Activated CD8-positive, alpha-beta memory T cell treated with anti-CD3 and anti-CD28 coated beads, Interleukin-2, amount 50 U/mL, for 4 hours (primary cell): ENCODE measurements around the gene IL1RAPL1.
"Not testable (repeated sequence)": the region's sequence is repeated elsewhere in the genome, so short reads cannot be mapped to it uniquely, and the experiment has no call there.

Experiments used
- DNase-seq: peaks from one replicate; pipeline ENCODE4 v3.0.0-alpha.2; 2020

IL1RAPL1 gene

GRCh38 chrX:29295987-29296680, 708.9 kb downstream of the IL1RAPL1 start:
- DNase-seq = no peak

DNA sequence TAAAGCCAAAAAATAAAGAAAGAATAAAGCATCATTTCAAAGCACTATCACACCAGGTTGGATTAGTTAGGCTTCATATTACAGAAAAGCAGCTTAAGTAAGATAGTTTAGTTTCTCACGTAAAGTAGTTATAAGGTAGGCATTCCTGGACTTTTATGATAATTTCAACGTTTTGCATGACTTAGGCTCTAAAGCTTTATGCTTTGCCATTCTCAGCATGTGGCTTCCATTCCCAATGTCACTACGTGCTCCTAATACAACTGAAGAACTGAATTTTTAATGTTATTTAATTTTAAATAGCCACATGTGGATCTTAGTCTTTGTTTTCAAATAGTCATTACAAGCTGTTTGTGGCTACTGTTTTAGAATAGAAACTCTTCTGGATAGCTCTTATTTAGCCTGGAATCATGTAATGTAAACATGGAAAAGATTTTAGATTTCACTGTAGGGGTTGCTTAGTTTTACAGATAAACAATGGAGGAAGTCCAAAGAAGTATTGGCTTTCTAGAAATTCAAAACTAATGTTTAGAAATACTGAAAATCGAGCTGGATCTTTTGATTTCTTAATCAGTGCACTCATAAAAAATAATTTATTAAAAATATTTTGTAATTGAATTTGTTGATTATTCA, 710.0 kb downstream of the IL1RAPL1 start:
- DNase-seq = no peak

DNA sequence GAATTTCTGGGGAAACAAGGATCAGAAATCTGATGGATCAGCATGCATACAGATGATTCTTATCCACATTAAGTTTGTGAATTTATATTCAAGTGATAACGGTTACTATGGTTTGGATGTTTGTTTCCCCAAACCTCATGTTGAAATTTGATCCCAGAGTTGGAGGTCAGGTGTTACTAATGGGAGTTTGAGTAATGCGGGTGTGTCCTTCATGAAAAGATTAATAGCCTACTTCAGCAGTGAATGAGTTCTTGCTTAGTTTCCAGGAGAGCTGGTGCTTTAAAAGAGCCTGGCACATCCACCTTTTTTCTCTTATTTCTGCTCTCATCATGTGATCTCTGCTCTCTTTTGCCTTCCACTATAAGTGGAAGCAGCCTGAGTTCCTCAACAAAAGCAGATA, 712.4 kb downstream of the IL1RAPL1 start:
- DNase-seq = no peak

GRCh38 chrX:29308726-29309125, 721.5 kb downstream of the IL1RAPL1 start:
- no peak for DNase-seq

- DNase-seq = no peak
Observed at GRCh38 chrX:29315931-29316330, 728.7 kb downstream of the IL1RAPL1 start.

GRCh38 chrX:29318012-29318411, 730.8 kb downstream of the IL1RAPL1 start:
- no peak for DNase-seq

DNA sequence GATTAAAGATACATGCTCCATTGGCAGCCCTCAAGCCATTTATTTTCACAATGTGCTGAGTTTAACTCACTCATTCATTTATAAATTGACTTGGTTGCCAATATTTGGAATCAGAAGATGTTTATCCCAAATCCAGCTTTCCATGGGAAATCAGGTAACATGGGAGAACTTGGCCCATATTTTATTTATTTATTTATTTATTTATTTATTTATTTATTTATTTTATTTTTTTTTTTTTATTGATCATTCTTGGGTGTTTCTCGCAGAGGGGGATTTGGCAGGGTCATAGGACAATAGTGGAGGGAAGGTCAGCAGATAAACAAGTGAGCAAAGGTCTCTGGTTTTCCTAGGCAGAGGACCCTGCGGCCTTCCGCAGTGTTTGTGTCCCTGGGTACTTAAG, 745.2 kb downstream of the IL1RAPL1 start:
- DNase-seq = not testable (repeated sequence)

- DNase-seq = not testable (repeated sequence)
Observed at GRCh38 chrX:29333091-29333490, 745.8 kb downstream of the IL1RAPL1 start.

DNA sequence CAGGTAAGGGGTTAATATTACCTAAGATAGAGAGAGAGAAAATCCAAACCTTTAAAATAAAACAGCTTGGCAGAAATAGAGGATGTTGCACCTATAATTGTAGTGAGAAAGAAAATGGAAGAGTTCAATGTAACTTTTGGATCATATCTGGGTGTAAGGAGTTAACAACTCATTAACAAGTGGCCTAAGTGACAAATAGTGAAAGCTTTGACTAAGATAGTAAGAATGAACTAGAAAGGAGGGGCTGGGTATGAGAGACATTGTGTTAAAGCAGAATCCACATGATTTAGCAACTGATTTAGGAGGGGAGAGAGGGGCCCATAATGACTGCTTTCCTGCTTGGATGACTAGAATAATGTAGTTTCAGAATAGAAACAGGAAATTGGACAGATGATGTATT, 761.0 kb downstream of the IL1RAPL1 start:
- no peak for DNase-seq

GRCh38 chrX:29359276-29359675, 772.0 kb downstream of the IL1RAPL1 start:
- no peak for DNase-seq

DNA sequence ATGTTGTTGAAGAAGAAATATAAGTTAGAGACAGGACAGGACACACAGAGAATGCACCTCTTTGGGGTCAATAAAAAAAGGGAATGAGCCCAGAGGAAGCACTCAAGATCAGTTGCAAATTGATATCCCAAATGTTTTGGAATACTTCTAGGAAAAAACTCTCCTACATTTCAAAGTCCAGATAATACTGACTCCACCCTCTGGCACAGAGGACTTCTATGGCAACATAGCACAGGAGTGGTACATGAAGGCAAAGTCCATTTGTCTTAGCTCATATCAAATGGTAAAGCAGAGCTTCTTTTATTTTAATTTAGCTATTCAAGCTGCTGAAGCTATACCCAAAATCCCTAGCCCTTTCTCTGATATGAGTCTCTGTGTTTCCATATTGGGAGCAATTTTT, 787.5 kb downstream of the IL1RAPL1 start:
- DNase-seq = not testable (repeated sequence)

DNA sequence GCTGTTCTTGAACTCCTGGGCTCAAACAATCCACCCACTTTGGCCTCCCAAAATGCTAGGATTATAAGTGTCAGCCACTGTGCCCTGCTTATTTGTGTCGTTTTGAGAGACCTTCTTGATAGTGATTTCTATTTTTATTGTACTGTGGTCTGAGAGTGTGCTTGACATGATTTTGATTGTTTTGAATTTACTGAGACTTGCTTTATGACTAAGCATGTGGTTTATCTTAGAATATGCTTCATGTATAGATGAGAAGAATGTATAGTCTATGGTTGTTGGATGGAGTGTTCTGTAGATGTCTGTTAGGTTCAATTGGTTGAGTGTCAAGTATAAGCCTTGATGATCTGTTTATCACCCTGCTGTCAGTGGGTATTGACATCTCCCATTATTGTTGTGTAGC, 789.3 kb downstream of the IL1RAPL1 start:
- DNase-seq = no peak

- no peak for DNase-seq
Observed at GRCh38 chrX:29382811-29383210, 795.6 kb downstream of the IL1RAPL1 start.

- DNase-seq = no peak
Observed at GRCh38 chrX:29388509-29388908, 801.3 kb downstream of the IL1RAPL1 start.

- DNase-seq = no peak
Observed at GRCh38 chrX:29397506-29397905, 810.3 kb downstream of the IL1RAPL1 start.

DNA sequence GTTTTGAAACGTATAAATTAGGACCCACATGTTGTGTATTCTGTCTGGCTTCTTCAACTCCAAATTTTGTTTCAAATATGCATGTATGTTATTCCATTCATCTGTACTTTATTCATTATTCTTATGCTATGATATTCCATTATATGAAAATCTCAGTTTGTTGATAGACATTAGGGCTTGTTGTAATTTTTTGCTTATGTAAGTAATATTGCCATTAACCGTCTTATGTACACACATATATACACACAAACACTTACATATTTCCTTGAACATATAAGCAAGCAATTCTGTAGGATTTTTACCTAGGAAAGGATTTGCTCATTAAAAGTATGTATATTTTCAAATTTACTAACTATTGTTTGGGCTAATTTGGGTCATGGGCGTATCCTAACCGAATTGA, 820.1 kb downstream of the IL1RAPL1 start:
- no peak for DNase-seq

GRCh38 chrX:29419774-29420553, 832.7 kb downstream of the IL1RAPL1 start:
- no peak for DNase-seq

DNA sequence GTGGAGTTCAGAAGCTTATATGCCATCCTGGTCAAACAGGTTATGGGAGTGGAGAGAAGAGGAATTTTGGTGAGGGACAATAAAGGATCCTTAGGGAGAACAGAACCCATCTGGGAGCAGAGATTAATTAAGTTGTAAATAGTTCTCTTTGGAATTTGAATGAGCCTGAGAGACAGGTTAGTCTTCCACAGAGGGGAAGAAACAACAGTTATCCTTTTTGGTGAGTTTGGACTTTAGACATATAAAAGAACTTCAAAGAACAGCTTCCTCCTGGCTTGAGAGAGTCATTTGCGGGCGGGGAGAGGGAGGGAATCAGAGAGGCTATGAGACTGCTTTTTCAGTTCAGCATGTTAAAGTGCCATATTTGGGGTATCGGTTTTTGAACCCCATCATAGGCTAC, 834.8 kb downstream of the IL1RAPL1 start:
- DNase-seq = no peak

GRCh38 chrX:29431895-29432294, 844.6 kb downstream of the IL1RAPL1 start:
- no peak for DNase-seq

DNA sequence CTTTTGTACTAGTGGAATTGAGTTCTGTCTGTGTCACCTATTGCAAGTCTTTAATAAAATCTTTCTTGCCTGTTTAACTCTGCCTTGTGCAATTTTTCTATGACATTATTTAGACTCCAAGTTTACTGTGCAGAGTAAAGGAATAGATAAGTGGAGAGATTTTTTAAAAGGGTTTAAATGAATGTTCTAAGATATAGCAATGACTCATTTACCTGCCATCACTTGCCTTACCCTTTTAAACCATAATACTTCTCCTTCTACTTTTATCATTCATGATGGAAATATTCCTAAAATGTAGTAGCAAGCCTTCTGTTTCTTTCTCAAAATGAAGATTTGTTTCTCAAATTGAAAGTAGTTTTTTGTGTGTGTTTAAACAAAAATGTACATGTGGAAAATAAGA, 845.3 kb downstream of the IL1RAPL1 start:
- no peak for DNase-seq

- no peak for DNase-seq
Observed at GRCh38 chrX:29434939-29435338, 847.7 kb downstream of the IL1RAPL1 start.

DNA sequence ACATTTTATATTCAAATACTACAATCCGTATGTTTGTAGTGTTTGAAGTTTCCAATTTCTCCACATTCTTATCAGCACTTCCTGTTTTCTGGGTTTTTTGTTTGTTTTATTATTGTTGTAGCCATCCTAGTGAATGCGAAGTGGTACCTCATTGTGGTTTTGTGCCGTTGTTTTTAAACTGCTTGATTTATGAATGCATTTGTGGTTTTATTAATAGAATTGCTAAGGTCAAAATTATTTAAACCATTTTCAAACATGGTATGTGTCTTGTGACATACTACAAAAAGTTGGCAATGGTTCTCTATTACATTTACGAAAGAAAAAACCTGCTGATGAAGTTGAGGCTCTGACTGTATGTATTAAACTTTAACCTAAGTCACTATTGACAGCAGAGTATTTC, 848.1 kb downstream of the IL1RAPL1 start:
- no peak for DNase-seq

DNA sequence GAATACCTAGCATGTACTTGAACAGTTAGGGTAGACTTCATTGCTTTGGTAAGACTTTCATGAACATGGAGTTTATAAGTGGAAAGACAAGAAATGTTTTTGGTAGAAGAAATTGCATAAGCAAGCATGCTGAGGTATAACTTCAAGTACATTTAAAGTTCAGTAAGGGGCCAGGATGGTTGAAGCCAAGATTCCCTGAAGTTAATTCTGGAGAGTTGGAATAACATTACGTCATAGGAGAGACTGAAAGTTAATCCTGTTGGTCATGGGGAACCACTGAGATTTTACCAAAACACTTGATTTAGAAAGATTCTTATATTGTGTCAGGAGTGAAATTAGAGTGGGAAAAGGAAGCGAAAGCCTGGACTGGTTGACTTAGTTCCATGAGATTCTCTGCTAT, 860.6 kb downstream of the IL1RAPL1 start:
- DNase-seq = no peak

DNA sequence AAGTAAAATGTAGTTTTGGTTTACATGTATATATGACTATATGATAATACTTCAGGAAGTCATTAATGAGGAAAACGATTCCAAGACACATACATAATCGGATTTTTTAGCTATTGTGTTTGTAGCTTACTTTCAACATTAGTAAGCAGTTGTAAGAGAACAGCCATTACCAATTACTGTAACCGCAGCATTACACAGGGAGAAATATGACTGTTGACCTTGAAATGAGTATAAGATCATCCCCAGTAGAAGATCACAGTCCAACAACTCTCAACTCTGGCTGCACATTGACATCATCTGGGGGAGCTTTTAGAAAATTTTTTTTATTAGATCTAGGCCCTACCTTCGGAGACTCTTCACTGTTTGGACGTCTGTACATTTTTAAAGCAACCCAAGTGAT, 866.1 kb downstream of the IL1RAPL1 start:
- no peak for DNase-seq
